Naive thymus-derived CD8-positive, alpha-beta T cell (primary cell): ENCODE measurements around the gene ABLIM2. TPM values are rescaled to one million over a fixed set of nuclear protein-coding genes. Genes with fewer than 3 reads are reported as not detected.

ENCODE experiments used
- ATAC-seq, 2 donors: fragments of 150-1000 bp; cut with Tn5 transposase in 1 of 2; sonication (Bioruptor Pico), chemical (Tn5 transposase) in 1 of 2; 1 replicate in 1 of 2; 2 replicates in 1 of 2; pipeline ENCODE4 v1.10.0; 2021; ENCODE audit warnings: mild to moderate bottlenecking in 2 of 2, moderate library complexity in 2 of 2
- POLR2A ChIA-PET: fragments of 350-600 bp; sonication (Branson Sonifier 250); formaldehyde crosslinking; loops from one replicate; lab custom pipeline; 2021; ENCODE audit warnings: antibody characterized with exemption; lab: Charles Lee
- DNase-seq, 10 donors: peaks; one replicate each; pipeline versions ENCODE4 v3.0.0 to v3.0.0-alpha.2; 2020 to 2022
- H3K27ac Mint-ChIP-seq, 10 donors: one replicate each; pipeline ENCODE4 v1.8.0; 2020 to 2022; ENCODE audit warnings: mild to moderate bottlenecking in 10 of 10, mixed read lengths in 10 of 10, moderate library complexity in 4 of 10, inconsistent platforms in 1 of 10
- H3K27me3 Mint-ChIP-seq, 5 donors: one replicate each; pipeline ENCODE4 v1.8.0; 2021 to 2022; ENCODE audit warnings: mixed read lengths in 5 of 5
- H3K36me3 Mint-ChIP-seq, 3 donors: one replicate each; pipeline ENCODE4 v1.8.0; 2020 to 2022; ENCODE audit warnings: mixed read lengths in 3 of 3, mild to moderate bottlenecking in 2 of 3, inconsistent platforms in 1 of 3
- H3K4me1 Mint-ChIP-seq, 4 donors: one replicate each; pipeline ENCODE4 v1.8.0; 2021 to 2022; ENCODE audit warnings: mixed read lengths in 4 of 4
- H3K4me3 Mint-ChIP-seq, 10 donors: one replicate each; pipeline ENCODE4 v1.8.0; 2020 to 2022; ENCODE audit warnings: mild to moderate bottlenecking in 10 of 10, mixed read lengths in 10 of 10, moderate library complexity in 6 of 10, inconsistent platforms in 1 of 10
- H3K9me3 Mint-ChIP-seq, 9 donors: one replicate each; pipeline ENCODE4 v1.8.0; 2020 to 2022; ENCODE audit warnings: mixed read lengths in 9 of 9, mild to moderate bottlenecking in 3 of 9, inconsistent platforms in 1 of 9, moderate library complexity in 1 of 9
- polyA plus RNA-seq, 3 donors: library from polyadenylated mRNA; unstranded; fragments of 300-500 nt; fragmentation: Illumina TruSeq; gene quantifications; one replicate each; pipeline ENCODE4 v1.2.3, GENCODE V29; 2021
- total RNA-seq, 8 experiments: library from RNA in 2 of 8; stranded (reverse) in 2 of 8; gene quantifications; one replicate each; pipeline ENCODE4 v1.2.3 and lab custom pipeline; 2021 to 2026

ABLIM2 gene
- total and polyA plus RNA-seq, 5 experiments from 2014 or later = 0.47 to 4.9 (median 2.4) TPM

DNA sequence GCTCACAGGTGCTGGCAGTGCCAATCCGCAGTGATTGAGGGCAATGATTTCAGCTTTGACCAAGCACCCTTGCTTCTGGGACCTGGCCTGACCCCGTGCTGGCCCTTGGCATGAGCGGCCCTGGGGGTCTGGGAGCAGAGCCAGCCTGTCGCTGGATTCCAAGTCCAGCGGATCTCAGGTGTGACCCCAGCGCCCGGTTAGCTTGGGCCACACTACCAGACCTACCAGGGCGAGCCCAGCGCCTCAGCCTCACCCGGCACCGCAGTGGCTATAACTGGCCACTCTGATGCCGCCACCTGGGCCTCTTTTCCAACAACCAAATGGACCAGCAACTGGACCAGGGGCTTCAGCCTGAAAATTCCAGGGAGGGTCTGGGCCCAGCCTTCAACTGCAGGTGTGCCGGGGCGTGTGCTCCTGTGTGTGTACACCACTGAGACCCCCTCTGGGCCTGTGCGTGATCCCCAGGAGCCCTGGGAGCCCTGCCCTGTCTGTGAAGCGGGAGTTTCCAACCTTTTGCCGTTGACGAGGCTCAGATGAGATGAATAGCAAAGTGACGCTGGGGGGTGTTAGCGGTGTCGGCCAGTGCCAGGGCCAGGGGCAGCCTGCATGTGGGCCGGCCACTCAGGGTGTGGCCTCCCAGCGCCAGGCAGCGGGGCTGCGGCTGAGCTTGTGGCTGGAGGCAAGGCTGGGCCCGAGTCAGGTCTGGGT is 41.1 kb upstream of the ABLIM2 start:
- H3K4me1 Mint-ChIP-seq = peaks cover 25 to 60% (median 59%) of the 10 kb centered on the region in 4 donors
- no peaks in the 10 kb centered on the region for H3K27me3 Mint-ChIP-seq
- DNase-seq = no peak
- peak; percentile 10 to 52 for ATAC-seq
- H3K27ac Mint-ChIP-seq = peak overlapping the region; percentile 77 to 97 (median 94)
- H3K9me3 Mint-ChIP-seq = no peaks in the 10 kb centered on the region
- H3K4me3 Mint-ChIP-seq = peak overlapping the region; percentile 84 to 97 (median 94)
- H3K36me3 Mint-ChIP-seq = no peaks in the 10 kb centered on the region
- POLR2A ChIA-PET = interaction anchor here (0.6 to 2.3 kb wide), 7 partner anchors 23 to 1516 kb away, joined by 3 to 12 read pairs (median 3); partner anchors contain the start of gene ABLIM2

DNA sequence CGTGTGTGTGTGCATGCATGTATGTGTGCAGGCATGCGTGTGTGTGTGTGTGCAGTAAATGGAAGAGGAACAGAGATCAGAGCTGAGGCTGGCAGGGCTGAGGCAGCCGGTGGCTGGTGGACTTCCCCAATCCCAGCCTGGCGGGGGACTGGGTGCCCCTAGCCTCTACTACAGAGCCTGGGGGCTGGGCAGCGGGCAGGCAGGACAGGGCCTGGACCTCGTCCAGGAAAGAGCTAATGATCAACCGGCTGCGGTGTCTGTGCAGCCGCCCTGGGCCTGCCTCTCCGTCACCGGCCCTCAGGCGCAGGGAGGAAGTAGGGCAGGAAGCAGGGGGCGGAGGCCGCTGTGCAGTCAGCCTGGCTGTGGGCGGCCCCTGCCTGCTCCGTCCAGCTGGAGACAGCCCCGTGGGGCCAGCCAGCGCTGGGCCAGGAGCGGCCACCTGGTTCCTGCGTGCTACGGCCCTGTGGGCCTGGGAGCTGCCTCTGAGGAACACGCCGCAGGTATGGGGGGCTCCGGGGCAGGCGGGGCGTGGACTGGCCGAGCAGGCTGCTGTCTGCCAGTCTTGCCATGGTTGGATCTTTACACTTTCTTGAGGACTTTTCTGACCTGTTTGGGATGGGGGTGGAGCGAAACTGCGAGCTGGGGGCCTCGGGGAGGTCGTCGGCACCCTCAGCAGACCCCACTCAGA is 40.4 kb upstream of the ABLIM2 start, which contains the start of gene SH3TC1:
TSS of gene SH3TC1 (plus strand) at position 385 of the 688 bp plus-strand sequence. CDS start 5,905 bp downstream, outside the sequence.
- no peaks in the 10 kb centered on the region for H3K36me3 Mint-ChIP-seq
- H3K4me3 Mint-ChIP-seq = peak within 1 kb of the TSS; percentile 84 to 97 (median 94)
- peak; percentile 26 to 74 (median 48) for DNase-seq
- ATAC-seq = peak; percentile 61 to 89
- H3K27me3 Mint-ChIP-seq = no peaks in the 10 kb centered on the region
- H3K27ac Mint-ChIP-seq = peak within 1 kb of the TSS; percentile 77 to 97 (median 94)
- peaks cover 25 to 57% (median 55%) of the 10 kb centered on the region in 4 donors for H3K4me1 Mint-ChIP-seq
- POLR2A ChIA-PET = interaction anchor here (0.8 to 2.3 kb wide), 7 partner anchors 22 to 40 kb away, joined by 3 to 12 read pairs (median 3); partner anchors contain the start of gene ABLIM2
- H3K9me3 Mint-ChIP-seq = no peaks in the 10 kb centered on the region

DNA sequence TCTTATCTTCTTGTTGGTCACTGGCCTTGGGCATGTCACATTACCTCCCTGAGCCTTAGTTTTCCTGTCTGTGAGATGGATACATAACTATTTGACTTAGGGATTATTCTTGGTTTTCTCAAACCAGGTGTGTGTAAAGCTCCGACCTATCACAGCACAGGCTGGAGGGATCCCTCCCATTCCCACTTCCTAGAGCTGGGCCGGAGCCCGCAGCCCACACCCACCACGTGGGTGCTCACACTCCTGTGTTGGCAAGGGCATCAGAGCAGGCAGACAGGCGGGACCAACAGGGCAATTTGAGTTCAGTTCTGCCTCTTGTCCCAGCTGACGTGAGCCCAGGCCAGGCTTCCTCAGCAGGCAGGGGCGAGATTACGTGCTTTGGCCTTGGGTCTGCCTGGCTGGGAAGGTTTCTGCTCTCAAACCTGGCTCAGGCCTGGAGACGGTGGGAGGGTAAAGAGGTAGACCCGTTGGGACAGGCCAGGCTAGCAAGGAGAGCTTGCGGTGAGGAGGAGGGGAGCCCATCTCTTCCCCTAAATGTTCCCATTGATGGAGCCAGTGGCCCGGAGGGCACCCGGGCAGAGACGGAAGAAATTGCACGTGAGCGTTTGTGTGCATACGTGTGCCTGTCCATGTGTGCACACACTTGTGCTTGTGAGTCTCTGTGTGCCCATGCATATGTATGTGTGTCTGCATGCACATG is 39.7 kb upstream of the ABLIM2 start:
- ATAC-seq = no peak
- no peak for DNase-seq
- Mint-ChIP-seq H3K36me3 (no peaks in the 10 kb centered on the region), H3K4me3 (peak overlapping the region; percentile 84 to 97 (median 94)), H3K9me3 (no peaks in the 10 kb centered on the region), H3K4me1 (peaks cover 27 to 61% (median 52%) of the 10 kb centered on the region in 4 donors), H3K27me3 (no peaks in the 10 kb centered on the region), H3K27ac (peak overlapping the region; percentile 68 to 97 (median 90))
- POLR2A ChIA-PET = interaction anchor here (0.8 to 2.3 kb wide), 6 partner anchors 26 to 40 kb away, joined by 3 to 12 read pairs (median 4); partner anchors contain the start of gene ABLIM2

DNA sequence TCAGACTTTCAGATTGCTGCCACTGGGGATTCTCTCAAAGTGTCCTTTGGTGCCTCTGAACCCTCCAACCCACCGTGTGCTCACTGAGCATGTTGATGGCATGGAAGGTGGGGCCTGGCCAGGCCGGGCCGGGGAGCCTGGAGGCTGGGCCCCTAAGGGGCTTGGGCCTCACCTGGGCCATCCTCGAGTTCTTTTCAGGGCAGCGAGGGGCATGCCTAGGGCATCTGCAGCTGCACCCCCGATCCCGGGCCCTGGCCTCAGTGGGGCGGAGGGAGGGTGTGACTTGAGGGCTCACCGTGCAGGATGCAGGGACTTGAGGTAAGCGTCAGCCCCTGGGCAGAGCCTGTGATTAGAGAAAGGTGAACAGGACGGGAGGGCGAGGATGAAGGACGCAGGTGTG is 38.9 kb upstream of the ABLIM2 start:
- peaks cover 24 to 64% (median 53%) of the 10 kb centered on the region in 4 donors for H3K4me1 Mint-ChIP-seq
- H3K27ac Mint-ChIP-seq = peak overlapping the region in 4 of 10 donors; percentile 38 to 53 (median 48)
- POLR2A ChIA-PET = interaction anchor here (1.0 to 2.3 kb wide), 3 partner anchors 10 to 39 kb away, joined by 3 to 8 read pairs (median 3); partner anchors contain the start of gene ABLIM2
- no peaks in the 10 kb centered on the region for H3K27me3 Mint-ChIP-seq
- DNase-seq (no peak), ATAC-seq (no peak)
- peak overlapping the region in 3 of 10 donors; percentile 19 to 94 (median 33) for H3K4me3 Mint-ChIP-seq
- no peaks in the 10 kb centered on the region for H3K36me3 Mint-ChIP-seq
- H3K9me3 Mint-ChIP-seq = no peaks in the 10 kb centered on the region

DNA sequence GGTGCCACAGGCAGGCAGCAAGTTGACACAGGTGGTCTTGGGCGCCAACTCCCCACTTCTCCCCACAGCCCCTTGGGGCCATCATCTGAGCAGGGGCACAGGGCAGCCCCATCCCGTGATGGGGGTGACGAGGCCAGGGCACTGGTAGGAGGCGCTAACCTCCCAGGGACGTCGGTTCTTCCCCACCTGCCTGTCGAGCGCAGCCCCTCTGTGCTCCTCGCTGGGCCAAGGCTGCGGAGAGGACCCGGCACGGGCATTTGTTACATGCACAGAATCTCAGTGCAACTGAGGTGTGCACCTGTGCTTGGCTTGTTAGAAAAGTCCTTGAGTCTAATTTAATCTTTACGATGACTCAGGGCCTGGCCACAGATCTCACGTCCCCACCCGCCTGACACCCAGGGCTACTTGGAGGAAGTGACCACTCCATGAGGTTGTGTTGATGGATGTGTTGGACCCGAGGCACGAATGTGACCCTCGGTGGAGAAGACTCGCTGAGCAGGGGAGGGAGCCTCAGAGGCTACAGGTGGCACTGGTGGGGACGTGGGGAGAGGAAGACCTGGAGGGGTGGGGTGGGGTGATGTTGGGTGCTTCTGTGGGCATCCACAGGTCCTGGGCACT is 37.3 kb upstream of the ABLIM2 start:
- Mint-ChIP-seq H3K27ac (peak overlapping the region in 2 of 10 donors; percentile 53 to 84), H3K4me3 (peak overlapping the region in 1 of 10 donors; percentile 45), H3K36me3 (no peaks in the 10 kb centered on the region), H3K4me1 (peaks cover 14 to 49% (median 43%) of the 10 kb centered on the region in 4 donors), H3K9me3 (no peaks in the 10 kb centered on the region), H3K27me3 (no peaks in the 10 kb centered on the region)
- DNase-seq (no peak), ATAC-seq (no peak)
- POLR2A ChIA-PET = no interaction called here

DNA sequence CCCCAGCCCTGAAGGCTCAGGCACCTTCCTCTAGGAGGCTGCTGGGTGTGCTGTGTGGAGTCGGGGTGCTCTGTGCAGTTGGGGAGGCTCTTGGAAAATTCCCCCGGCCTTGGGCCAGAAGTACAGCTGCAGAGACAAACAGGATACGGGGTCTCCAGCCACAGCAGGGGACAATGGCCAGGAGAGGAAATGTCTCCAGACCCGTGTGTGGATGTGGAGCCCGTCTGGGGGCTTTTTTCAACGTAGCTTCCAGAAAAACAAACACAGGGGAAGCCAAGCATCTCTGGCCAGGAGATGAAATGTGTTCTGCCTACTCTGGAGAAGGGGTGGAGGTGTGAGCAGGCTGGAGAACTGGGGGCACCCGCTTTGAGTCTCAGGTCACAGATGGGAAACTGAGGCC is 36.8 kb upstream of the ABLIM2 start:
- H3K4me3 Mint-ChIP-seq = no peak overlapping the region
- H3K36me3 Mint-ChIP-seq = no peaks in the 10 kb centered on the region
- DNase-seq = no peak
- no peaks in the 10 kb centered on the region for H3K9me3 Mint-ChIP-seq
- no peaks in the 10 kb centered on the region for H3K27me3 Mint-ChIP-seq
- ATAC-seq = no peak
- H3K27ac Mint-ChIP-seq = peak overlapping the region in 1 of 10 donors; percentile 40
- POLR2A ChIA-PET = no interaction called here
- peaks cover 14 to 44% (median 38%) of the 10 kb centered on the region in 4 donors for H3K4me1 Mint-ChIP-seq

DNA sequence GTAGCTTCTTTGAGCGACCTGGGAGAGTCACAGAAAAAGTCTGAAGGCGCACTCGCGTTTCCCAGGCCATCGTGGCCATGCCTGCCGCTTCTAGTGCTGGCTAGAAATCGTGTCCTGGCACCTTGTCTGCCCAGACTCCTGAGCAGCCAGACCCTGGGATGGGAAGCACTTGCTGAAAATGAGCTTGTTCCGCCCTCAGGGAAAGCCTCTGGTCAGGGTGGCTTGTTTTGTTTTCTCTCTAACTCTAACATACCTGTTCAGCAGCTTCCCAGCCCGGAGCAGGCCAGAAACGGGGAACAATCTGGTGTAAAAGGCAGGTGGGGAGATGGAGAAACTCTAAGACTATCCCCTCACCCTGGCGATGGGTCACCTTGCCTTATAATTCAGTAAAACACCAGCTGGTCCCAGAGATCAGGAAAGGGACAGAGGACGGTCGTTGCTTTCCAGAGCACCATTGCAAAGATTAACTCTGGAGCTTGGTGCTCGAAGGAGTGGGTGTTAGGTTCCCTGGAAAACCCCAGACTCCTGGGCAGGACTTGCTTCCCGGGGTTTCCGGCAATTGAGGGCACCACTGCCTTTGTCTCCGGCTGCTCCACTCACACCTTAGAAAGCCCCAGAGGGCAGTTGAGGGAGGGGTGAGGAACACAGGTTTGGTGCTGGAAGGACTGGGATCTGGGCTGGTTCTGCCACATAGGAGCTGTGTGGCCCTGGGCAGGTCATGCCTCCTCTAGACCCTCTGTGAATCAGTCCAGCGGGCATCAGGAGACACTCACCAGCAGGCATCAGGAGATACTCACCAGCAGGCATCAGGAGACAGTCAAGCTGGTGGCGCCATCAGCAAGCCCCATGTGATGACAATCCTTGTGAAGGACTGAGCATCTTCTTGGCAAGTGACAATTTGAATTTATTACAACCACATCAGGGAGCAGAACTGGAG is 36.0 kb upstream of the ABLIM2 start:
- POLR2A ChIA-PET = no interaction called here
- H3K9me3 Mint-ChIP-seq = no peaks in the 10 kb centered on the region
- H3K27ac Mint-ChIP-seq = peak overlapping the region in 3 of 10 donors; percentile 2 to 51 (median 40)
- DNase-seq (no peak), ATAC-seq (no peak)
- H3K27me3 Mint-ChIP-seq = no peaks in the 10 kb centered on the region
- peak overlapping the region in 1 of 10 donors; percentile 10 for H3K4me3 Mint-ChIP-seq
- peaks cover 14 to 38% (median 33%) of the 10 kb centered on the region in 4 donors for H3K4me1 Mint-ChIP-seq
- no peaks in the 10 kb centered on the region for H3K36me3 Mint-ChIP-seq

DNA sequence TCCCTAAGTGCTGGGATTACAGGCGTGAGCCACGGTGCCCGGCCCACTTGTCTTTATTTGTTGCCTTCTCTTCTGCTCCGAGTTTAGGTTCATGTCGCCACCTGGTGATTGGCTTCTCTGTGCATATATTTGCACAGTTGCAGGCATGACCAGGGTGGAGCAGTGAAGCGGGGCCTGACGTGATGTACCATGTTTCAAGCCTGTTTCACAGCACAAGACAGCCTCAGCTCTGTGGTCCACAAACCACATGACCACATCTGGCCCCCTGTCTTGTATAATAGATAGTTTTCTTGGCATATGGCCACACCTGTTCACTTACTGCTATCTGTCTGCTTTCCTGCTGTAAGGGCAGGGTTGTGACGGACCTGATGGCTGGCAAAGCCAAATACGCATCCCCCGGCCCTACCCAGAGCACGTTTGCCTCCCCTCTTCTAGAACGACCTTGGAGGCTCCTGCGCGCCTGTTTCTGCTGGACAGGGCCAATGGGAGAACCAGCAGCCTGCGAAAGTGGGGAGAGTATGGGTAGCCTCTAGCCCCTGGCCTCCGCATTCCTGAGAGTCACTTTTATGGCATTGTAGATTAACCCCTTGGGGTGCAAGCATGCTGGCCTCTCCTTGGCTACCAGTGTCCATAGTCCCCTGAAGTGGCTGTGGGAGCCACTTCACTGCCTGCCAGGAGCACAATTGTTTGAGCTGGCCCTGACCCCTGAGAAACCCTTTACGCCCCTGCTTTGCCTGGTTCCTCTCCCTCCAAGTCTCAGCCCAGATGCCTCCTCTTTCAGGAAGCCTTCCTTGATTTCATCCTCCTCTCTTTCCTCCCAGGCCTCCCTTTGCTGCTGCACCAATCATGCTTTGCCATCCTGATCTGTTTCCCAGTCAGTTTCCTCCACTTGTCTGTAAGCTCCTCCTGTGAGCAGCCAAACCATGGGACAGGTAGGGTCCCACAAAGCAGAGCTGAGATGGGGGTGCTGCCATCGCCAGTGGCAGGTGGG is 34.4 kb upstream of the ABLIM2 start:
- Mint-ChIP-seq H3K27me3 (no peaks in the 10 kb centered on the region), H3K4me3 (peak overlapping the region in 1 of 10 donors; percentile 70)

DNA sequence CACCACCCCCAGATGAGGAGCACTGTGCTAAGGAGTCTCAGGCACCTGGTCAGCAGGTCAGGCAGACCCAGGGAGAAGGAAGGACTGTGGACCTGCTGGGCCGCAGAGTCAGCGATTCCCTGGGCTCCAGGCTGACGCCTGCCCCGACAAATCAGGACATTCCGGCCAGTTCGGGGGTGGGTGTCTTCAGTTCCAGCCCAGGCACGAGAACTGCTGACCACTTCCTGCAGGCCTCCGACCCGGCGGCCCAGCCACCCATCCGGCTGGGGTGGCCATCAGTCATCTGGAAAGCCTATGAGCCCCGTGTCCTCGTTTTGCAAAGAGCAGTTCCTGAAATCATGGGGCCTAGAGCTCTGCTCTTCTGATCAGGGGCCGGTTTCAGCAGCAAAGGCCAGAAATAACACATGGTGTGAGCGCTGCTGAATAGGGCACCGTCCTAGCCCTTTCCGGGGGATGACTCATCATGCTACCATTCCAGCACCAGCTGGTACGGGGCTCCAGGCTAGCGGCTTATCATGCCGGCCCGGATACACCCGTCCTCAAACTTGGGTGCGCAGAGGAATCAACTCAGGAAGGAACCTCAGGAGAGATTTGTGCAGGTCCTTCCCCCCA is 32.6 kb upstream of the ABLIM2 start:
- POLR2A ChIA-PET = no interaction called here
- H3K27ac Mint-ChIP-seq = no peak overlapping the region
- no peaks in the 10 kb centered on the region for H3K36me3 Mint-ChIP-seq
- H3K4me3 Mint-ChIP-seq = peak overlapping the region in 1 of 10 donors; percentile 24
- ATAC-seq (no peak), DNase-seq (no peak)
- H3K9me3 Mint-ChIP-seq = no peaks in the 10 kb centered on the region
- no peaks in the 10 kb centered on the region for H3K27me3 Mint-ChIP-seq
- H3K4me1 Mint-ChIP-seq = peaks cover 5 to 21% (median 16%) of the 10 kb centered on the region in 4 donors

More for the DNA sequence above, 34.4 kb upstream of the ABLIM2 start:
- peak in 8 of 10 donors; percentile 19 to 72 (median 49) for DNase-seq
- H3K36me3 Mint-ChIP-seq = no peaks in the 10 kb centered on the region
- peak overlapping the region in 6 of 10 donors; percentile 17 to 60 (median 46) for H3K27ac Mint-ChIP-seq
- no peaks in the 10 kb centered on the region for H3K9me3 Mint-ChIP-seq
- ATAC-seq = peak; percentile 88 to 95
- H3K4me1 Mint-ChIP-seq = peaks cover 5 to 28% (median 19%) of the 10 kb centered on the region in 4 donors
- POLR2A ChIA-PET = interaction anchor here (0.6 kb wide), 1 partner anchor 25 kb away, joined by 3 read pairs; no protein-coding TSS in a partner anchor
